ENCODE results near the gene R3HDM2. TPM values are rescaled to one million over a fixed set of nuclear protein-coding genes. Genes with fewer than 3 reads are reported as not detected.
A peak's percentile ranks its signal among the peaks of the same experiment; 100 is the strongest.

Gene R3HDM2
- total RNA-seq, 1 donor from 2014 or later = 57.3 TPM

GRCh38 chr12:57224973-57225679 is 205.7 kb downstream of the R3HDM2 start:
- Mint-ChIP-seq H3K36me3 (ENCODE audit: low read depth) (no peaks in the 10 kb centered on the region), H3K9me3 (no peaks in the 10 kb centered on the region), H3K4me3 (no peak overlapping the region), H3K4me1 (peaks cover 51% of the 10 kb centered on the region), H3K27ac (ENCODE audit: unreplicated experiment) (no peak overlapping the region), H3K27me3 (ENCODE audit: low read depth) (peaks cover 82% of the 10 kb centered on the region)
- peak; percentile 60 for TF ChIP-seq CTCF (conservative IDR thresholded peaks at IDR 0.05)
- DNase-seq (ENCODE audit: low read depth, low spot score) = no peak

GRCh38 chr12:57224278-57224972 is 206.4 kb downstream of the R3HDM2 start:
- no peak overlapping the region for H3K4me3 Mint-ChIP-seq
- no peak for DNase-seq (ENCODE audit: low read depth, low spot score)
- H3K27ac Mint-ChIP-seq (ENCODE audit: unreplicated experiment) = no peak overlapping the region
- H3K9me3 Mint-ChIP-seq = no peaks in the 10 kb centered on the region
- no peak for TF ChIP-seq CTCF (conservative IDR thresholded peaks at IDR 0.05)
- peaks cover 49% of the 10 kb centered on the region for H3K4me1 Mint-ChIP-seq
- no peaks in the 10 kb centered on the region for H3K36me3 Mint-ChIP-seq (ENCODE audit: low read depth)
- peaks cover 81% of the 10 kb centered on the region for H3K27me3 Mint-ChIP-seq (ENCODE audit: low read depth)

GRCh38 chr12:57223191-57224165 is 207.4 kb downstream of the R3HDM2 start:
- Mint-ChIP-seq H3K27ac (ENCODE audit: unreplicated experiment) (no peak overlapping the region), H3K4me3 (peak overlapping the region; percentile 5), H3K27me3 (ENCODE audit: low read depth) (peaks cover 88% of the 10 kb centered on the region), H3K4me1 (peaks cover 49% of the 10 kb centered on the region), H3K9me3 (no peaks in the 10 kb centered on the region), H3K36me3 (ENCODE audit: low read depth) (no peaks in the 10 kb centered on the region)
- no peak for DNase-seq (ENCODE audit: low read depth, low spot score)
- TF ChIP-seq CTCF (conservative IDR thresholded peaks at IDR 0.05) = no peak

DNA sequence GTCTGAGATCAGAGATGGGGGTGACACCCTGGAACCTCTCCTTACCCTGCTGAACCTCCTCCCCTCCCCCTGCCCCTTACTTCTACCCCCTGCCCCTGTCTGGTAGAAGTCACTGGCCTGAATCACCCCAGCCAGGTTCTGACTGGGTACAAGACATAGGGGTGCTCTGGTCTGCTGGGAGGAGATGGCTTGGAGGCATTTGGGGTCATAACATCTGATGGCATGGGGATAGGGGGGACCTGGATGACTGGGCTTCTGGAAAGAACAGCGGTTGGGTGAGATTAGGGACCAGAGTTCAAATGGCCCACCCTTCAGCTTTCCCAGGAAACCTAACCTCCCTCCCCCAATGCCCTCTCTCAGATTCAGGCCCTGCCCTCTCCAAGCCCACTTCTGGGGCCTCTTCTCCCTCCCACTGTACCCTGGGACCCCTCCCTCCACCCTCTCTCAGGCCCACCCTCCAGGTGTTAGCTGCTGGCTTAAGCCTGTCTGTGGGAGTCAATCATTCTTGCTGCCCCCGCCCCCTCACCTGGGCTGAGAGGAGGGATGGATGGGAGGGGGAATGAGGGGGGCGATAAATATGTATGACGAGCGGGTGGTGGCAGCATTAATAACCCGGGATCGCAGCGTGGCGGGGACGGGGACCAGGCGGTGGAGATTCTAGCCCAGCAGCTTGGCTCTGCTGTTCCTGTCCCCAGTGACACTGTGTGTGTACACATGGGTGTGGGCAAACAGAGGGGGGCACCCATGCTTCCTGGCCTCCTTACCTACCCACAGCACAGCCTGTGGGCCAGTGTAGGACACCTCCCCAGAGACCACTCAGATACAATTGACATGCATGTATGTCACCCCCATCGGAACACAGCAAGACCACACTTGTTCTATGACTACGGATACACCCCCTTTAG is 208.3 kb downstream of the R3HDM2 start:
- DNase-seq (ENCODE audit: low read depth, low spot score) = no peak
- TF ChIP-seq CTCF (conservative IDR thresholded peaks at IDR 0.05) = no peak
- Mint-ChIP-seq H3K4me3 (peak overlapping the region; percentile 5), H3K27me3 (ENCODE audit: low read depth) (peaks cover 93% of the 10 kb centered on the region), H3K27ac (ENCODE audit: unreplicated experiment) (no peak overlapping the region), H3K9me3 (no peaks in the 10 kb centered on the region), H3K36me3 (ENCODE audit: low read depth) (no peaks in the 10 kb centered on the region), H3K4me1 (peaks cover 51% of the 10 kb centered on the region)
